NCI-H1694 treated with DMSO at 0.1 percent for 48 hours (cell line): ENCODE data around the gene ADRM1.

ENCODE experiments used
- DNase-seq: peaks from one replicate; lab custom pipeline; 2025; lab: John Stamatoyannopoulos, UW

The ADRM1 gene

GRCh38 chr20:62280303-62280702, 22.5 kb upstream of the ADRM1 start:
- DNase-seq, result no peak

- no peak for DNase-seq
These were observed 21.4 kb upstream of the ADRM1 start for GRCh38 chr20:62281161-62281933.

DNA sequence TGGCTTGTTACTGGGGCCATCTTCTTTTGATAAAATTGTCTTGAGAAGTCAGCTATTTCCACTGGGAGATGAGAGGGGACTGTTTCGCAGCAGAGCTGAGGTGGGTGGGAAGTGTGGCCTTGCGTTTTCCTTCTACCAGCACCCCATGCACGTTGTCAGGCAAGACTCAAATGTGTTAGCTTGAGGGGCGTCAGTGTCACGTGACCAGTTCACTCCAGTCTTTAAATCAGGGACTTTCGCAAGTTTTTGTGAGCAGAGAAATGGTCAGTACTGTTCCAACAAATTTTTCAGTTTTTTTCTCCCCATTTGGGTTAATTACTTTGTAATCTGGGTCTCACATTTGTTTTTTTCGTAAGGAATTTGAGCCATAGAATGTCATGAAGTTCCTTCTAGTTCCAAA, 20.7 kb upstream of the ADRM1 start:
- no peak for DNase-seq

GRCh38 chr20:62282877-62283503, 19.8 kb upstream of the ADRM1 start:
- no peak for DNase-seq

- no peak for DNase-seq
These were observed 18.3 kb upstream of the ADRM1 start for GRCh38 chr20:62284448-62284847.

DNA sequence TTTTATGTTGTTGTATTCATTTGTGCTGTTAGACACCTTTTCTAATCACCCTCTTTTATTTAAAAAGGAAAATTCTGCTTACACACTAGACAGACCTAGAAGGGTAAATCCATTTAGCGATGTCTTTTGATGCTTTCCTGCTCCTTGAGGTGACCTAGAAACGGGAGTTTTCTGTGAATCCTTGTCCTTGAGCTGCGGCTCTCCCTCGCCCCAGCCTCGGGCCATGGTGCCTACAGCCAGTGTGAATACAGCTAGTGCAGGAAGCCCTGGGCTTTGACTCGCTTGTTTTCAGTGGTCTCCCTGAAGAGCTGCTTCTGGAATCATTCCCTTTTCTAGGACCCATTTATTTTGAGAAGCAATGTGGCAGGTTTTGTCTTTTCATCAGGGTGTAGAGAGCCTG, 17.6 kb upstream of the ADRM1 start:
- DNase-seq, result no peak

- DNase-seq, result no peak
These were observed 17.1 kb upstream of the ADRM1 start for GRCh38 chr20:62285722-62286121.

DNA sequence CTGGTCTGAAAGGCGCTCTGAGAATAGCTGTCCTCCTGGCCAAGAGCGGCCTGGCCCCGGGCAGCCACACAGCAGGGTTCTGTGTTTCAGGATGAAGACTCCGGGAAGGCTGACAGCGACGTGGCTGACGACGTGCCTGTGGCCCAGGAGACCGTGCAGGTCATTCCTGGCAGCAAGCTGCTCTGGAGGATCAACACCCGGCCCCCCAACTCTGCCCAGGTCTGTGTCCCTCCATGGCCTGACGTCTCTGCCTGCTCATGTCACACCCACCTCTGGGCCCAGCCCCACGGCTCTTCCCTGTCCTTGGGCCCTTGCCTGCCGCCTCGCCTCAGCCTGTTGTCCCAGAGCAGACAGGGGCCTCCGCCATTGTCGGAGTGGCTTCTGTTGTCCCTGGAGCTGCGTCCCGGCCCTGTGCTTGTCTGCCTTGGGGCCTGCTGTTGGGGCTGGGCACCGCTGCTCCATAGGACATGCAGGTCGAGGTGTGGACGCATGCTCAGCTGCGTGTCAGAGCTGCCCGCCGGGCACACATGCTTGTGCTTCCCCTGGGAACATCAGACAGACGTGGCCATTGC, 16.2 kb upstream of the ADRM1 start:
- no peak for DNase-seq

GRCh38 chr20:62287129-62287528, 15.7 kb upstream of the ADRM1 start:
- DNase-seq, result no peak

DNA sequence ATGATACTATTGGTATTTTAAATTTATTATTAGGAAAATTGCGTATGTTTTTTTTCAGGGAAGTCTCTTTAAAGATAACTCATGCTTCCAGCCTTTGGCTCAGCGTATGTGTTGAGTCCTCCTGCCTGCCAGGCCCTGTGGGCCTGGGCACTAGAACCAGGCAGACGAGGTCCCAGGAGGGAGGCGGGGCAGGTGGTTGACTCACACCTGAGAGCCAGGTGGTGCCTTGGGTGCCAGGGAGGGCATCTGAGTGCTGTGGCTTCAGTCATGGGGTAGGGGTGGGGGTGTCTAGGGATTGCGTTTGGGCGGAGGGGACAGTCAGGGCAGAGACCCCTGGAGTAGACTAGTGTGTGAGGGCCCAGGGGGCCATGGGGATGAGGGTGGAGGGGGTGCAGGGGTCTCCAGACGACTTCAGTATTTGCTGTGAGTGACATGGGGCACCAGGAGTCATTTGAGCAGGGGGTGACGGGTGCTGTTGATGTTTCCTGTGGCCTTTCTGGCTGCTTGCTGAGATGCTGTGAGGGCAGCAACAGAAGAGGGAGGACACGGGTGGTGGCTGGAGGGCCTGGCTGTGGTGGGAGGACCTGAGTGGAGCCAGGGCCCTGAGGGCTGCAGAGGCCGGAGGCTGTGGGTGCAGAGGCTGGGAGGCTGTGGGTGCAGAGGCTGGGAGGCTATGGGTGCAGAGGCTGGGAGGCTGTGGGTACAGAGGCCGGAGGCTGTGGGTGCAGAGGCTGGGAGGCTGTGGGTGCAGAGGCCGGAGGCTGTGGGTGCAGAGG, 14.8 kb upstream of the ADRM1 start:
- DNase-seq, result no peak

- DNase-seq, result no peak
These were observed 14.2 kb upstream of the ADRM1 start for GRCh38 chr20:62288535-62289105.

- no peak for DNase-seq
These were observed 13.7 kb upstream of the ADRM1 start for GRCh38 chr20:62289131-62289530.

DNA sequence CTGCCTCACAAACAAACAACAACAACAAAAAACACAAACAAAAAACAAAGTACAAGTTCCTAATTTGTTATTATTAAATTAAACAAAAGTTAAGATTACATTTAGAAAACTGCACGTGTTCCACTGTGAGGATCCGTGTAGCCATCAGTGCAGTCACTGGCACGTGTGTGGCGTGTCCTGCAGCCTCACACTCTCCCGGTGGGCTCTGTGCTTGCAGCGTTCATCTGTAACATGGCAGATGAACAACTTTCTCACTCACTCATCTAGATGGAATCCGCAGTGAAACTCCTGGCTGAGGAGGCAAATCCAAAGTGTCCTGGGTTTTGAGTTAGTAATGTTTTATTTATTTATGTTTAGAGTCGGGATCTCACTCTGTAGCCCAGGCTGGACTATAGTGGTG, 12.9 kb upstream of the ADRM1 start:
- no peak for DNase-seq

DNA sequence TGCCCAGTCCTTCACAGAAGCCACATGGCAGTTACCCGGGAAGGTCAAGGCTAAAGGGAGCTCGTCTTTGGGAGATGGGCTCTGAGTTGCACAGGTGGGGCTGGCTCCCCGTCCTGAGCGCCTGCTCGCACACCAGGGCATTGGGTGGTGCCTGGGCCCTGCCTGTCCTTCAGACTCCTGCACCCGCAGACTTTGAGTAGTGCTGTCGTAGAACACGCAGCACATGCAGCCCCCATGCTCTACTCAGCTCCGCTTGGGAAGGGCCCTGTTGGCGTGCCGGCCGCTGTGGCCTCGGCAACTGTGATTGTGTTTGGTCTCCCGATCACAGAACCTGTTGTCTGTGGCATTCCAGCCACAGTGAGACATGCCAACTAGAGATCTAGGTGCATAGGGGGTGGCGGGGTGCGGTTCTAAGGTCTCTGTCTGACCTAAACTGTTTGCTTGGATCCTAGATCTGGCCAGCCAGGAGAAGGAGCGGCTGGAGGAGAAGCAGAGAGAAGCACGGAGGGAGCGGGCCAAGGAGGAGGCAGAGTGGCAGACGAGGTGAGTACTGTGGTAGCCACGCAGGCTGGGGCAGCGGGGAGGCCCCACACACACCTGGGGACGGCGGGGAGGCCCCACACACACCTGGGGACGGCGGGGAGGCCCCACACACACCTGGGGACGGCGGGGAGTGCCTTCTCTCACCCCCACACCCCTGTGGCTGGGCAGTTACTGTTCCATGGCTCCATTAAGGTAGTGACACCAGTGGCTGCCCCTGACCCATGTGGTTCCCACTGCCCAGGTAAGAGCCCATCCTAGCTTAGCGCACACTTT, 11.3 kb upstream of the ADRM1 start:
- no peak for DNase-seq

DNA sequence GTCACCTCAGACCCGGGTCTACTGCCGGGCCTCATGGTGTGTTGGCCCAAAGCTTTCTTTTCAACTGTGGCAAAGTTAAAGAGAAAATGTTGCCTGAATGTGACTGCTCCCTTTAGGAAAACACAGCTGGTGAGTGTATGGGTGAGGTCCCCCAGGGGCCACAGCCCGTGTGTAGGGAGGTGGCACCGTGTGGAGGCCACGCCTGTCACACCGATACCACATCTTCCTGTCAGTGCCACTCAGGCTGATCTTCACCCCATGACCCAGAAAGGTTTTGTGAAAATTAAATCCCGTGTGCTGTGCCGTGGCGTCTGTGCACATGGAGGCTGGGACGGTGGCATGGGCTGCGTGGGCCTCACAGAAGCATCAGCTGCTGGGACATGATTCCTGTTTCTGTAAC, 10.7 kb upstream of the ADRM1 start:
- no peak for DNase-seq

DNA sequence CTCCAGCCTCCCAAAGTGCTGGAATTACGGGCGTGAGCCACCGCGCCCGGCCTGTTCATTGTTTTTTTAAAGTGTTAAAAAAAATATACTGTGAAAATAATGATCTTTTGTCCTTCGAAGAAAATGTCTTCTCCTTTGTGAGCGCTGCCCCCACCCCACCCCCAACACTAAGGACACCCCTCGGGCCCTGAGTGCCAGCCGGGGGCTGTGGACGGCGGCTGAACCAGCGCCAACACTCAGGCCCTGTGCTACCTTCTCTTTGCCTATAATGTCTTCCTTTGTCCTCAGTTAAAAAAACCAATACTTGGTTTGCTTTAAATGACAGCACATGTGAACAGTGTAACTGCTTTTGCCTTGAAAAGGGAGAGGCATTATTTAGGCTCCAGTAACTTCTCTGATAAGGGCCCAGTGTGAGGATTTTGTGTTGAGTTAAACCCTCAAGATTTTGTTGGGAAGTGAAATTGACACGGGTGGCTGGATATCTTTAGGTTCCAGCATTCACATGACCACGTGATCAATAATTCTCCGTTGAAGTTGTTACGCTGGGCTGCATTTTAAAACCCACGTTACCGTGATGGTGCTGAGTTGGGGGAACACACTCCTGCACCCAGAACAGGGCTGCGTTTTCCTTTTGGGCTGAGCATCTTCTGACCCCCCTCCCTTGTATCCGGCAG, 9.5 kb upstream of the ADRM1 start:
- DNase-seq, result no peak

DNA sequence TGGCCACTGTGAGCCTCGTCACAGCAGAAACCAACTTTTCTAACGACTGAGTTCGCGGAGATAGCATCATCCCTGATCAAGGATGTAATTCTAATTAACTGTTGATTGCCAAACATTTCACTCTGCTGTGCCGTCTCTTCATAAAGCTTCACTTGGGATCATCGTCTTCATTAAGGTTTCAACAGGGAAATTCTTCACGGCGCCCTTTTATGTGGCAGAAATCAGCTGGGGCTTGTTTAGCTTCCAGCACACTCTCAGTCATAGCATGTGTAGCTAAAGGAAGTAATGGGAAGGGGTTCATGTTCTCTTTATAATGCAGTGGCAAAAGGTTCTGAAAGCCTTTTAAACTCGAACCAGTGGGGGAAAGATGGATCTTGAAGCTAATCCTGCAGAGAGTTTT, 8.9 kb upstream of the ADRM1 start:
- no peak for DNase-seq

DNA sequence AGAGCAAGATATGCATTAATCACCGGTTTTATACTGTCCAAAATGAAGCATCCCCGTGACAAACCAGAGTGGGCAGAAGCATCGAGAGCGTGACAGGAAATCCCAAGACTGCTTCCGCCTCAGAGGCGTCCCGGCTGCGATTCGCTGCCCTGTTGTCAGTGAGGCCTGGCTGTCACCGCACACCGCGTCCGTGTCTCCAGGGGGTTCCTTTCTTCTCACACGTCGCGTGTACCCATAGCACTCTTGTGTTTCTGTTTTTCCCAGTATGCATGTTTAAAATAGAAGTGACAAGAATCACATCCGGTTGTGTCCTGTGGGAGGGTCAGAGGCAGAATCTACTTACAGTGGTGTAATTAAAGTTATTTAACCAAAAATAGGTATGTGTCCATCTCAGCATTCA, 8.3 kb upstream of the ADRM1 start:
- DNase-seq, result no peak

GRCh38 chr20:62296724-62297448, 5.9 kb upstream of the ADRM1 start:
- no peak for DNase-seq
